SK-N-SH (cell line): ENCODE data around the gene MBNL1. TPM values are rescaled to one million over a fixed set of nuclear protein-coding genes. Genes with fewer than 3 reads are reported as not detected.

Experiments used
- CTCF ChIA-PET: fragments of 300-600, 350-600 bp; formaldehyde crosslinking; extraction: SDS; loops from one replicate; lab custom pipeline; 2021; lab: Yijun Ruan, JAX
- POLR2A ChIA-PET: fragments of 350-600 bp; sonication (Branson Sonifier 250); formaldehyde crosslinking; extraction: SDS; loops from one replicate; lab custom pipeline; 2020; ENCODE audit warnings: antibody characterized with exemption, inconsistent platforms; lab: Yijun Ruan, JAX
- DNase-seq: peaks from one replicate; pipeline ENCODE4 v3.0.0; 2012
- H2AFZ ChIP-seq: fragments of 200-600 bp; sonication (generic); 2 replicates; pipeline ENCODE4 v1.8.1; 2016; ENCODE audit warnings: antibody characterized with exemption, mild to moderate bottlenecking, low read depth
- H3F3A ChIP-seq: fragments of 200-600 bp; sonication (generic); replicated peaks from 2 replicates; pipeline ENCODE3; 2016; ENCODE audit warnings: antibody characterized with exemption, mild to moderate bottlenecking; ENCODE audit not compliant: insufficient read depth
- H3K27ac ChIP-seq, 2 experiments: fragments of 200-500 bp in 1 of 2; fragments of 200-600 bp in 1 of 2; sonication (Bioruptor generic) in 1 of 2; sonication (generic), shearing (Covaris generic) in 1 of 2; 2 replicates each; pipeline versions ENCODE4 v1.5.1 to v1.6.1; 2014 to 2016; ENCODE audit warnings: low read depth in 2 of 2, inconsistent platforms in 1 of 2, low read length in 1 of 2, mild to moderate bottlenecking in 1 of 2, mixed read lengths in 1 of 2
- H3K27me3 ChIP-seq: fragments of 200-600 bp; sonication (generic), shearing (Covaris generic); 2 replicates; pipeline ENCODE4 v1.6.1; 2016; ENCODE audit warnings: mixed run types; ENCODE audit not compliant: insufficient read depth
- H3K36me3 ChIP-seq, 2 experiments: fragments of 200-500 bp in 1 of 2; fragments of 200-600 bp in 1 of 2; sonication (Bioruptor generic) in 1 of 2; sonication (generic) in 1 of 2; replicated peaks in 1 of 2; 2 replicates each; pipeline versions ENCODE3 to v1.5.1; 2014 to 2016; ENCODE audit warnings: low read length in 1 of 2, mild to moderate bottlenecking in 1 of 2; ENCODE audit not compliant: insufficient read depth in 2 of 2, control insufficient read depth in 1 of 2
- H3K4me1 ChIP-seq, 2 experiments: fragments of 200-500 bp in 1 of 2; fragments of 200-600 bp in 1 of 2; sonication (Bioruptor generic) in 1 of 2; sonication (generic), shearing (Covaris generic) in 1 of 2; 2 replicates each; pipeline versions ENCODE4 v1.5.1 to v1.6.1; 2014 to 2016; ENCODE audit warnings: low read depth in 1 of 2, low read length in 1 of 2, mixed run types in 1 of 2; ENCODE audit not compliant: insufficient read depth in 2 of 2, control insufficient read depth in 1 of 2
- H3K4me2 ChIP-seq: fragments of 200-600 bp; sonication (generic), shearing (Covaris generic); 2 replicates; pipeline ENCODE4 v1.6.1; 2017; ENCODE audit warnings: mixed run types
- H3K4me3 ChIP-seq, 2 experiments: fragments of 200-500 bp in 1 of 2; fragments of 200-600 bp in 1 of 2; sonication (Bioruptor generic) in 1 of 2; sonication (generic), shearing (Covaris generic) in 1 of 2; 2 replicates each; pipeline versions ENCODE4 v1.5.1 to v1.8.1; 2014 to 2016; ENCODE audit warnings: low read depth in 2 of 2, inconsistent platforms in 1 of 2, low read length in 1 of 2, mild to moderate bottlenecking in 1 of 2, mixed read lengths in 1 of 2, moderate library complexity in 1 of 2
- H3K79me2 ChIP-seq: fragments of 200-600 bp; sonication (generic); 2 replicates; pipeline ENCODE4 v1.8.1; 2017; ENCODE audit warnings: mild to moderate bottlenecking; ENCODE audit not compliant: insufficient read depth
- H3K9ac ChIP-seq: fragments of 200-600 bp; sonication (generic); 2 replicates; pipeline ENCODE4 v1.6.1; 2017; ENCODE audit warnings: mixed run types
- H3K9me2 ChIP-seq: fragments of 200-600 bp; sonication (generic); 2 replicates; pipeline ENCODE4 v1.6.1; 2017; ENCODE audit warnings: mixed run types
- H3K9me3 ChIP-seq: fragments of 200-600 bp; sonication (generic); 2 replicates; pipeline ENCODE4 v1.6.1; 2017; ENCODE audit warnings: mixed run types, mild to moderate bottlenecking, moderate library complexity
- H4K20me1 ChIP-seq: fragments of 200-600 bp; sonication (generic); 2 replicates; pipeline ENCODE4 v1.6.1; 2017; ENCODE audit warnings: mild to moderate bottlenecking, mixed run types; ENCODE audit not compliant: insufficient read depth
- CHD2 ChIP-seq: fragments of 150-350 bp; IDR thresholded peaks from 2 replicates; pipeline ENCODE4 v1.6.1; 2018; ENCODE audit warnings: low read length; ENCODE audit not compliant: partially characterized antibody
- EZH2phosphoT487 ChIP-seq: fragments of 200-600 bp; sonication (generic); IDR thresholded peaks from 2 replicates; pipeline ENCODE4 v1.6.1; 2017; ENCODE audit warnings: low read depth, mixed run types, mild to moderate bottlenecking, antibody characterized with exemption, moderate library complexity, borderline replicate concordance
- FOSL2 ChIP-seq: IDR thresholded peaks from 2 replicates; pipeline ENCODE4 v1.4.0; 2012; ENCODE audit warnings: low read depth, mild to moderate bottlenecking, moderate library complexity, borderline replicate concordance
- GABPA ChIP-seq: IDR thresholded peaks from 2 replicates; pipeline ENCODE4 v1.4.0; 2012; ENCODE audit warnings: low read depth, mild to moderate bottlenecking
- IRF3 ChIP-seq: fragments of 150-350 bp; IDR thresholded peaks from 2 replicates; pipeline ENCODE4 v1.6.1; 2016; ENCODE audit warnings: mild to moderate bottlenecking, low read depth, low read length
- MAX ChIP-seq: IDR thresholded peaks from 2 replicates; pipeline ENCODE4 v1.4.0; 2012; ENCODE audit warnings: low read depth
- MEF2A ChIP-seq: IDR thresholded peaks from 2 replicates; pipeline ENCODE4 v1.4.0; 2012; ENCODE audit warnings: low read depth, borderline replicate concordance
- MXI1 ChIP-seq: IDR thresholded peaks from 2 replicates; pipeline ENCODE4 v1.6.1; 2012; ENCODE audit warnings: mild to moderate bottlenecking, low read depth, low read length, improper control_type of control experiment
- NRF1 ChIP-seq: IDR thresholded peaks from 2 replicates; pipeline ENCODE4 v1.6.1; 2012; ENCODE audit warnings: low read depth, mild to moderate bottlenecking, low read length
- POLR2AphosphoS5 ChIP-seq: IDR thresholded peaks from 2 replicates; pipeline ENCODE4 v1.6.1; 2012; ENCODE audit warnings: low read depth, low read length
- RAD21 ChIP-seq: IDR thresholded peaks from 2 replicates; pipeline ENCODE4 v1.6.1; 2012; ENCODE audit warnings: mild to moderate bottlenecking, low read length
- REST ChIP-seq: IDR thresholded peaks from 2 replicates; pipeline ENCODE4 v1.6.1; 2012; ENCODE audit warnings: mild to moderate bottlenecking, low read depth, low read length, moderate library complexity
- RFX5 ChIP-seq: IDR thresholded peaks from 2 replicates; pipeline ENCODE4 v1.6.1; 2012; ENCODE audit warnings: mild to moderate bottlenecking, improper control_type of control experiment, low read length
- SMC3 ChIP-seq: IDR thresholded peaks from 2 replicates; pipeline ENCODE4 v1.6.1; 2012; ENCODE audit warnings: low read depth, low read length, improper control_type of control experiment
- TEAD4 ChIP-seq: IDR thresholded peaks from 2 replicates; pipeline ENCODE4 v1.4.0; 2012; ENCODE audit warnings: mild to moderate bottlenecking, borderline replicate concordance; ENCODE audit not compliant: insufficient read depth
- USF1 ChIP-seq: IDR thresholded peaks from 2 replicates; pipeline ENCODE4 v1.4.0; 2012; ENCODE audit warnings: low read depth, borderline replicate concordance
- YY1 ChIP-seq: IDR thresholded peaks from 2 replicates; pipeline ENCODE4 v1.4.0; 2012; ENCODE audit warnings: low read depth, mild to moderate bottlenecking
- ZBTB33 ChIP-seq: IDR thresholded peaks from 2 replicates; pipeline ENCODE4 v1.4.0; 2012; ENCODE audit warnings: low read depth, borderline replicate concordance
- WGBS: methylation state at CpG from one replicate; pipeline ENCODE4 v1.1.6; 2017; ENCODE audit warnings: low lambda C conversion rate; 5-methylcytosine and 5-hydroxymethylcytosine counted together
- polyA plus RNA-seq, 3 experiments: library from polyadenylated mRNA; depleted of rRNA; stranded (reverse); fragments of >200 nt; gene quantifications; 2 replicates each; pipeline ENCODE4 v1.2.3, GENCODE V29; 2012

Gene MBNL1
- polyA plus RNA-seq, 1 of the 3 experiments (the other 2 are of a cell fraction) = 44.3 TPM

- no peaks in the 10 kb centered on the region for H3K9me3 ChIP-seq
- no peak overlapping the region for H3K4me2 ChIP-seq
- no peaks in the 10 kb centered on the region for H3K4me1 ChIP-seq
- H3K9me2 ChIP-seq = no peaks in the 10 kb centered on the region
- H3K4me3 ChIP-seq = no peak overlapping the region
- no peak for DNase-seq
- H3K27ac ChIP-seq = no peak overlapping the region
- no peak for TF ChIP-seq MAX
- no peak for TF ChIP-seq GABPA
- no peak for TF ChIP-seq RAD21
- TF ChIP-seq POLR2AphosphoS5 = no peak
- TF ChIP-seq SMC3 = no peak
- no peak for TF ChIP-seq FOSL2
- TF ChIP-seq NRF1 = no peak
- TF ChIP-seq RFX5 = no peak
- no peak for TF ChIP-seq ZBTB33
- TF ChIP-seq IRF3 = no peak
- TF ChIP-seq MXI1 = no peak
- TF ChIP-seq EZH2phosphoT487 = no peak
- no peaks in the 10 kb centered on the region for H3K36me3 ChIP-seq
- ChIA-PET POLR2A (no interaction called here), CTCF (interaction anchor here (1.1 kb wide), 1 partner anchor 25 kb away, joined by 4 read pairs; no protein-coding TSS in a partner anchor)
- H3K27me3 ChIP-seq = no peaks in the 10 kb centered on the region
- no peaks in the 10 kb centered on the region for H3K79me2 ChIP-seq
- H3F3A ChIP-seq = no peaks in the 10 kb centered on the region
- H2AFZ ChIP-seq = no peak overlapping the region
- H3K9ac ChIP-seq = no peak overlapping the region
- WGBS = 18% methylated on average over 4 of the region's 4 CpGs
- H4K20me1 ChIP-seq = no peaks in the 10 kb centered on the region
Measured at GRCh38 chr3:152499791-152500385, 231.2 kb downstream of the MBNL1 start.

GRCh38 chr3:152505926-152506325, 237.2 kb downstream of the MBNL1 start:
- POLR2A ChIA-PET = no interaction called here
- Histone ChIP-seq H3K9ac (no peak overlapping the region), H3K9me3 (no peaks in the 10 kb centered on the region), H2AFZ (no peak overlapping the region), H3K27ac (no peak overlapping the region), H4K20me1 (no peaks in the 10 kb centered on the region), H3K79me2 (no peaks in the 10 kb centered on the region), H3K27me3 (no peaks in the 10 kb centered on the region), H3F3A (no peaks in the 10 kb centered on the region), H3K4me3 (no peak overlapping the region), H3K4me2 (no peak overlapping the region), H3K36me3 (no peaks in the 10 kb centered on the region), H3K4me1 (no peaks in the 10 kb centered on the region), H3K9me2 (no peaks in the 10 kb centered on the region)
- WGBS = 30% methylated on average over 5 of the region's 5 CpGs
- CTCF ChIA-PET = interaction anchor here (0.7 kb wide), 1 partner anchor 19 kb away, joined by 5 read pairs; no protein-coding TSS in a partner anchor
- DNase-seq = no peak
- TF ChIP-seq CHD2 = no peak
- TF ChIP-seq POLR2AphosphoS5 = no peak
- no peak for TF ChIP-seq RFX5
- TF ChIP-seq REST = no peak
- TF ChIP-seq MAX = no peak
- TF ChIP-seq USF1 = no peak
- TF ChIP-seq MEF2A = no peak
- TF ChIP-seq YY1 = no peak
- TF ChIP-seq TEAD4 = no peak
- no peak for TF ChIP-seq NRF1
- no peak for TF ChIP-seq MXI1
